DMS153 treated with DMSO at 0.1 percent for 48 hours (cell line): ENCODE results near the gene DENND5B.
"Not testable (repeated sequence)": the region's sequence is repeated elsewhere in the genome, so short reads cannot be mapped to it uniquely, and the experiment has no call there.

Experiments
- DNase-seq: peaks from one replicate; lab custom pipeline; 2025; ENCODE audit not compliant: unreplicated experiment; lab: John Stamatoyannopoulos, UW

Gene DENND5B

DNA sequence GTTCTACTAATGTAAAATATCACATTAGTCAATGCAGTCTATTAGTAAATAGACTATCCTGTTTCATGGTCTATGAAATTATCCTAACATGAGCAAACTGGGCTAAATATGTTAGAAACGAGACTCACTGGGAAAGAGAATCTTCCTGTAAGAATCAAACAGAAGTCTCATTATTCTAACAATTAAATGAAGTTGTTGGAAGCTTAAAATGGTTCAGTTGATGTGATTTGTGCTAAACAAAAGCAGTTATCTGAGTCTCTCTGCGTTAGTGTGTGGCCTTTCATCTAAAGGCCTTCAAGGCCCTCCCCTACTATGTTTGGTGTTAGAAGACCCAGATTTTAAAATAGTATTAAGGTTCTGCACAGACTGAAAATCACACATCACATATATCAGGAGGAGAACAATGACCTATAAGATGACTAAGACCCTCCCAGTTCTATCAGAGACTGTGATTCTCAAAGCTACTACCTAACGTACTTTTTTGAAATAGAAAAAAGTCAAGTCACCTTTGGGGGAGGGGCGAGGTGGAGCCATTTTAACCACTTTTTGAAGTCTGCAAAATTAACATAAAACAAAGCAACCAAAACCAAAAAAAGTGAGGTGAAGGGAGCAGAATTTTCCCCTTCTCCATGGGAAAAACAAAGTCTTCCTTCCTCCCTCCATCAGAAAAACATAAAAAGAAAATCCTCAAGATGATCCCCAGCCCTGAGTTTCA, 82.3 kb downstream of the DENND5B start:
- DNase-seq: no peak

DNA sequence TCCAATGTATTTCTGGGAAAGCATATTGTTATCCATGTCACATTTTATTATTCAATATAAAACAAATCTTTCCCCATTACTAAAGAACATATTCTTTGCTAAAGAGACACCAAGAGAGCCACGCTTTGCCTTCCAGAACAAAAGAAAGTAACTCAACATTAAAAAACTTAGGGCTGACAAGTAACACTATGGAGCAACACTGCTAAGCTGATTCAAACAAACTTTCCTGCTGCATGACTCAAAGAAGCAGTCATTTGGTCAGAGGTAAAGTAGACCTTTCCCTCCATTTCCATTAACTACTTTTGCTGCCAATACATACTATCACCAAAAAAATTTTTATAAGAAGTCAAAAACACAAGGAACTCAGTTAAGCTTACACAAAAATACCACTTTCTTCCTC, 83.0 kb downstream of the DENND5B start:
- DNase-seq: no peak

DNA sequence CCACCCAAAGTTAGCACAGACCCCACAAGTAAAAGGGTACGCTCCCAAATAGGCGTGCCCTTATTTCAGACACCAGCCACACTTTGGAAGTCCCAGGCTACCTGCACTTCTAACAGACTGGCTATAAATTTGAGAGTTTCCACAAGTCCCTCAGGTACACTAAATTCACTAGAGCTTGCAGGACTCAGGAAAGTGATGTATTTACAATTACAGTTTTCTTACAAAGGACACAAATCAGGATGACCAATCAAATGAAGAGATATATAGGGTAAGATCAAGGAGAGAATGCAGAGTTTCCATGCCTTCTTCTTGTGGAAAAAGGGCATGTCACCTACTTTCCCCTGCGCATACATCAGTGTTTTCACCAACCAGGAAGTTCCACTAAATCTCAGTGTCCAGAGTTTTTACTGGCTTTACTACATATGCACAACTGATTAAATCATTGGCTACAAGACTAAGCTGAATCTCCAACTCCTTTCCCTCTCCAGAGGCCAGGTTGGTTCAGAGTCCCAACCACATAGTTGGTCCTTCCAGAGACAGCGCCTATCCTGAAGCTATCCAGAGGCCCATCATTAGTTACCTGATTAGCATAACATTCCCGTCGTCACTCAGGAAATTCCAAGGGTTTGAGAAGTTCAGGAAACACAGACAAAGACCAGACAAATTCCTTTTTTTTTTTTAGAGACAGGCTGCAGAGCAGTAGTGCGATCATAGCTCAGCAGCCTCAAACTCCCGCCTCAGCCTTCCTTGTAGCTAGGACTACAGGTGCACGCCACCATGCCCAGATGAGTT, 84.2 kb downstream of the DENND5B start:
- no peak for DNase-seq

- no peak for DNase-seq
These were observed 86.2 kb downstream of the DENND5B start for GRCh38 chr12:31504625-31505222.

- not testable (repeated sequence) for DNase-seq
These were observed 89.9 kb downstream of the DENND5B start for GRCh38 chr12:31501014-31501413.

- no peak for DNase-seq
These were observed 91.4 kb downstream of the DENND5B start for GRCh38 chr12:31499567-31499966.

- no peak for DNase-seq
These were observed 92.5 kb downstream of the DENND5B start for GRCh38 chr12:31498424-31498823.

DNA sequence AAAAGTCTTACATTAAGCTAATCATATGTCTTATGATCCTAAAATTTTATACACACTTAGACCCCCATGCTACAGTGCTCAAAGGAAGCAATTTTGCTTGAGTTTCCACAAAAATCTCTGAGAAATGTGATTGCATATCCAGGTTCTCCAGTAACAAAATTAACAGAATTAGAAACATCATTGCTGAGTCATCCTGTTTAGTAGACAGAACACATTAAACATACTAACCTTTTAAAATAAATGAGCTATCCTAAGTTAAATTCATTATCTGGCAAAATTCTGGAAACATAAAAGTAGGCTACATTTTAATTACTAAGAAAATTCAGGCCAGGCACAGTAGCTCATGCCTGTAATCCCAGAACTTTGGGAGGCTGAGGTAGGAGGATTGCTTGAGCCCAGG, 94.7 kb downstream of the DENND5B start:
- DNase-seq: no peak

- no peak for DNase-seq
These were observed 96.5 kb downstream of the DENND5B start for GRCh38 chr12:31494455-31494854.

DNA sequence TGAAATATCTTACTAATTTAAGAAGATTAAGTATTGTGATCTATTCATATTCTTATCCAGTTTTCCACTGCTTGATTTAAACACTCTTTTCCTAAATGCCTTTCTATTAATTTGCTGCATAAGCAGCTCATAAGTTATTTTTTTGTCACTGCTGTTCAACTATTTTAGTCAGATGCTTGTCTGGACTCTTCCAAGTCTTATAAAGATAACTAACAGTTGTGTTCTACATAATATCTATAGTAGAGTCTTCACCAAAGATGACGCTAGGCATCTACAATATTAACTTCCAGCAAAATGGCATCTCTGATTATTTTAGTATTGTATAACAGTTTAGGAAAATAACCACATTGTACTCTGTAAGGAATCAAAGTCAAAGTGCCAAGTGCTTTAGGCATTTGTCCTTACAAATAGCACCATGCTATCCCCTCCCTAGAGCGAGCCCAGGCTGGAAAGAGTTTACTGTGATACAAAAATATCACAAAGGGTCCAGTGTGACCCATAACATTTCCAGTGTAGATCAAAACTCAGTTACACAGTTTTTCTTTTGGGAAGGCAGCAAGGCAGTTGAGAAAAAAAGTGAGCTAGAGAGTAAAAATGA, 98.2 kb downstream of the DENND5B start:
- no peak for DNase-seq

- DNase-seq: no peak
These were observed 98.9 kb downstream of the DENND5B start for GRCh38 chr12:31491841-31492598.

GRCh38 chr12:31491241-31491794, 99.6 kb downstream of the DENND5B start:
- DNase-seq: no peak

GRCh38 chr12:31488737-31489338, 102.1 kb downstream of the DENND5B start:
- no peak for DNase-seq

DNA sequence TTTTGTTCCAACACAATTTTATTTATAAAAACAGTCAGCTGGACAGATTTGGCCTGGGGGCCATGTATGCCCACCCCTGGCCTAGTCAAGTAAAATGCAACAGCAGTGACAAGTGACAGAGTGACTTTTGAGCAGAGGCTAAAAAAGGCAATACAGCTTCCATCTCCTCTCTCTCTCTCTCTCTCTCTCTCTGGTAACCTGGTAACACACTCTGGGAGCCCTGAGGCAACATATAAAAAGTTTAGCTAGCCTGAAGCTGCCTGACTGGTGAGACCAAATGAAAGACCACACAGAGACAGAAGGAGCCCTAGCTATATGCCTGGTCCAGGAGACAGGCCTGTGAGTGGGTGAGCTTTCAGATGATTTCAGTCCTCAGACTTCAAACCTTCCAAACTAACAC, 105.4 kb downstream of the DENND5B start:
- no peak for DNase-seq

GRCh38 chr12:31482816-31483215, 108.1 kb downstream of the DENND5B start:
- DNase-seq: no peak

DNA sequence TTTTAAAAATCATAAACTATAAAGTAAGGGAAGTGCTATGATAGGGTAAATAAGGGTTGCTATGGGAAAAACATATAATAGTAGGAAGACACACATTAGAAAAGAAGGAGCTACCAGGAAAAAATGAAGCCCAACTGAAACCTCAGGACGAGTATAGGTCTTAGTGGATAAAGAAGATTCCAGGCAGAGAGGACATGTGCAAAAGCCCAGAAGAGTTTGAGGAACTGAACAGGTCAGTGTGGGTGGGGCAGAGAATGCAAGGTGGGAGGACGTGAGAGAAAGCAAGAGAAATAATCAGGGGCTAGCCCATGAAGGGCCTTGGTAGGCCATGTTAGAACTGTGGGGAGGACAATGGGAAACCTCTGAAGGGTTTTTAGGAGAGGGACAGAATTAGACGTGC, 109.5 kb downstream of the DENND5B start:
- DNase-seq: no peak

GRCh38 chr12:31479516-31480210, 111.3 kb downstream of the DENND5B start:
- DNase-seq: no peak

GRCh38 chr12:31478898-31479297, 112.0 kb downstream of the DENND5B start:
- DNase-seq: no peak

- DNase-seq: no peak
These were observed 112.5 kb downstream of the DENND5B start for GRCh38 chr12:31478425-31478824.

- DNase-seq: no peak
These were observed 113.2 kb downstream of the DENND5B start for GRCh38 chr12:31477687-31478086.
